Measurements from ENCODE around the gene RGCC.
"Not testable (repeated sequence)": the region's sequence is repeated elsewhere in the genome, so short reads cannot be mapped to it uniquely, and the experiment has no call there.

The RGCC gene, protein sequence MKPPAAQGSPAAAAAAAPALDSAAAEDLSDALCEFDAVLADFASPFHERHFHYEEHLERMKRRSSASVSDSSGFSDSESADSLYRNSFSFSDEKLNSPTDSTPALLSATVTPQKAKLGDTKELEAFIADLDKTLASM

DNA sequence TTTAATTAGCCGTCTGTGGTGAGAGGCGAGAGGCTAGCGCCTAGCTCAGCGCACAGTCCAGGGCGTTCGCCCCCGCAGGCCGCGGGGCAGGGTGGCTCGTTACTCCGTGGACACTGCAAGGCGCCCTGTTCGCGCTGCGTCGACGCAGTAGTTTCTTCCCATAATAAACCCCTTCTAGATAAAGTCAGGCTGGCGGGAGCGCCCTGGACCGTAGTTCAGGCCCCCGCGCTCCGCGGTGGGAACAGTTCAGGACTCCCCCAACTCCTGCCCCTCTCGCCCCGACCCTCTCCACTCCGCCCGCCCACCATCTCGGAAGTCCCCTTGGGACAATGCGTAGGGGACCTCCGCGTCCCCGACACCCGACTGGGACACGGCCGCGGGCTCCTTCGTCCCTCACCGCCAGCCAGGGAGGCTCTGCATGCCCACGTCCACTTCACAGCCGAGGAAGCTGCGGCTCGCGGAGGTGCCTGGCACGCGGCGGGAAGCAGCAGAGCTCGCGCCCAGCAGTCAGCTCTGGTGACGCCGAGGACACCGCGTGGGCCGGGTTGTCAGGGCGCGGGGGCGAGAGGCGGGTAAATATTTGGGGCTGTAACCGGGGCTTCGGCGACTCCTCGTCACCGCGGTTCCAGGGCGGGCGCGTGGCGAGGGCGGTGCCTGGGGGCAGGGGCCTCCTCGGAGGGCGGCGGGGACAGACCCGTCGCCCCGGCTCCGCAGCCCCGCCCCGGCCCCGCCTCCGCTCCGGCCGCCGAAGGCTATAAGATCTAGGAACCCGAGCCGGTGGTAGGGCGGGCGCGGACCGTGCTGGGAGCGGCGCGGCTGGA, at the start of gene RGCC:
Gene RGCC (plus strand): TSS at position 783 of the 821 bp plus-strand sequence. CDS start 158 bp downstream, outside the sequence.
- peak; percentile 95 to 96 for DNase-seq

DNA sequence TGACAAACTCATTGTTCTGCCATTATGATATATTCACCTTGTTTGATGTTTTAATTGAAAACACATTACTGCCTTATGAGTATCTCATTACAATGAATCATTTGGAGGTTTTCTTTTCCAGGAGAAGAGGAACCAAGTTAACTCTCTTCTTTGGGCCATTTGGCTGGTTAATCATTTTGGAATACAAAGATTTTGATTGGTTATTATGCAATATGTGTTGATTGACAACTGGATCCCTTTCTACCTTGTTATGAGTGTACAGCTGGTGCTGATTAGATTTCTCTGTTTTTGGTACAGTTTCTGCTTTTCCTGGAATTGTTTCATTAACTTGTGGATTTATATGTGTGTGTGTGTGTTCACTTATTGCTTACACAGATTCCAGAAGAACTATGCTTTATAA, 49.2 kb upstream of the RGCC start:
- no peak for DNase-seq

DNA sequence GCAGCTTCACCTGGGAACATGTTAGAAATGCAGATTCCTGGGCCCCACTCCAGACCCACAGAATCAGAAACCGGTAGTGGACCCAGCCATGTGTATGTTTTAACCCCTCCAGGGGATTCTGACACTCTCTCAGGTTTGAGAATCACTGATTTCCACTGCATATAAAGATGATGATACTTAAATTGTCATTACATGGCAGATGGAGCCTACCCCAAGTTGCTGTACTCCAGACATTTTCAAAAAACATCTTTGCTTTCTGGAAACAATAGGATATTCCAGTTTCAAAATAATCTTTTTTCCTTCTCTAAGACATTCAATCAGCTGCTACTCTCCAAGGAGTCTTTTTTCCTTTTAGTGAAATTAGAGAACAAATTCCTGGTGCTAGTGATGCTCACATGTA, 48.6 kb upstream of the RGCC start:
- DNase-seq, result no peak

DNA sequence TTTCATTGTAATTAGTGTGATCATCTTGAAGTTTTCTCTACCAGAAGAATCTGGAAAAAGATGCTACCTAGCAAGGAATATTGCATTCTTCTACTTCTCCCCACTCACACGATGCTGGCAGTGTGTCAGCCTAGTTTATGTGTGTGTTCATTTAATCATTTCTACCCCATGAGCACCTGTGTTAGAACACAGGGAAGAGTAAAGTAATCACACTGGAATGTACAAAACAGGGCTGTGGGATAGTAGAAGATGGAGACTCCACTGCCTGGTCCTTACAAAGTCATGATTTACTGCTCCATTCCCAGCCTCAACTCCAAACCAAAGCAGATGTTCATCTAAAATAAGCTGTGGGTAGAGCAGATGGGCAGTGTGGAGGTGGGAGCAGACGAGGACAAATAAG, 47.7 kb upstream of the RGCC start:
- no peak for DNase-seq

DNA sequence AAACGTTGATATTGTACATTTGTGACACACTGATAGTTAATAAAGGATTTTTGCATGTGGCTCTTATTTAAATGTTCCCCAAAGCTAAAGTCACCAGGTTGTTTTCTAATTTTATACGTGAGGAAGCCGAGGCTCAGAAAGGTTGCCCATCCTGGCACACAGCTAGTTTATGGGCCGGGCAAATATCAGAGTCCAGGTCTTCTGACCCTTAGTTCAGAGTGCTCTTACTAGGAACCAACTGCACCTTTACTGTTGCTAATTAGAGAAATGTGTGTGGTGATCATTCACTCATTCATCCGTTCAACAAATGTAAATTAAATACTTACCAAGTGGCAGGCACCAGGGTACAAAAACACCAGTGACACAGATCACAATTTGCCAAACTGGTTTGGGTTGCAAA, 46.3 kb upstream of the RGCC start:
- DNase-seq, result no peak

DNA sequence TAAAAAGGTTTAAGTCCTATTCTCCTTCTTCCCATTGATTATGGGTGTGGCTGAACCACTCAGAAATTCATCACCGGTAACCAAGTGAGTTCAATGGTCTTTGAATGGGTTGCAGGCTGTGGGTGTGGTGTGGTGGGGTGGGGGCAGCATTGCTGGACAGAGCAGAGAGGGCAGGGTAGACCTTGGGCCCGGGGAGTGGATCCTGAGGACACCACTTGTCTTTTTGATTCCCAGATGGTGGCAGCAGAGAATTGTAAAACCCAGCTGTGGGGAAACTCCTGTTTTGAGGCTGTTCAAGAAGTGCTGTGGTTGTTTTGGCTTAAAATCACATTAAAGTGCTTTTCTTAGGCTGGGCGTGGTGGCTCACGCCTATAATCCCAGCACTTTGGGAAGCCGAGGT, 45.8 kb upstream of the RGCC start:
- peak; percentile 11 to 32 for DNase-seq

DNA sequence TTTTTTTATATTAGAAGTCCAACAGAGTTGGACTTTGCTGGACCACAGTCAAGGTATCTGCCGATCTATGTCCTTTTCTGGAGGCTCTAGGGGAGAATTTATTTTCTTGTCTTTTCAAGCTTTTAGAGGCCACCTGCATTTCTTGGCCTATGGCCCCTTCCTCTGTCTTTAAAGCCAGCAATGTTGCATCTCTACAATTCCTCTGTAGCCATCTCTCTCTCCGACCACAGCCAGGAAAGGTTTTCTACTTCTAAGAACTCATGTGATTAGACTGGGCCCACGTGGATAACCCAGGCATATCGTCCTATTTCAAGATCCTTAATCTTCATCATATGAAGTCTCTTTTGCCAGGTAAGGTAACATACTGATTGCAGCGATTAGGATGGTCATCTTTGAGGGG, 43.5 kb upstream of the RGCC start:
- no peak for DNase-seq

DNA sequence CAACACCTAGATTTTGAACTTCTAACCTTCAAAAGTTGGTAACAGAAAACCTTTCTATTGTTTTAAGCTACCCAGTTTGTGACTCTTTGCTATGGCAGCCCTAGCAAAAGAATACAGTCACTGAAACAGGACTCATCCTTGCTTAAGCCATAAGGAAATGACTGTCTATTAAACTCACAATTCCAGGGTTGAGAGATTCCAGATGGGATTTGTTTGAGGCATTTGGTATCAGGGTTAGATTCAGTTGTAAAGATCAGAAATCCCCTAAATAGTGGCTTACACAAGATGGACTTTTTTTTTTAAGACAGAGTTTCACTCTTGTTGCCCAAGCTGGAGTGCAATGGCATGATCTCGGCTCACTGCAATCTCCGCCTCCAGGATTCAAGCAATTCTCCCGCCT, 41.1 kb upstream of the RGCC start:
- no peak for DNase-seq

DNA sequence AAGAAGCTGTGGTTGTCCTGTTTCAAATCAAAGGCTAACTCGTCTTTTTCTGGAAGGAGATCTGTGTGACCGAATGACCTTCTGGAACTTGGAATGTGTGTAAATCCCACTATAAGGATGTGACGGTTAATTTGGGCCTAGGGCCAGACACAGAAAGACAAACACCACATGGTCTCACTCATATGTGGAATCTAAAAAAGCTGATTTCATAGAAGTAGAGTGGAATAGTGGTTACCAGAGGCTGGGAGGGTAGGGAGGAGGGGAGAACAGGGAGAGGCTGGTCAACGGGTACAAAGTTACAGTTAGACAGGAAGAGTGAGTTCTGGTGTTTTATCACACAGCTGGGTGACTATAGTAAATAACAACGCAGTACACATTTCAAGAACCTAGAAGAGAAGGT, 39.3 kb upstream of the RGCC start:
- DNase-seq, result no peak

DNA sequence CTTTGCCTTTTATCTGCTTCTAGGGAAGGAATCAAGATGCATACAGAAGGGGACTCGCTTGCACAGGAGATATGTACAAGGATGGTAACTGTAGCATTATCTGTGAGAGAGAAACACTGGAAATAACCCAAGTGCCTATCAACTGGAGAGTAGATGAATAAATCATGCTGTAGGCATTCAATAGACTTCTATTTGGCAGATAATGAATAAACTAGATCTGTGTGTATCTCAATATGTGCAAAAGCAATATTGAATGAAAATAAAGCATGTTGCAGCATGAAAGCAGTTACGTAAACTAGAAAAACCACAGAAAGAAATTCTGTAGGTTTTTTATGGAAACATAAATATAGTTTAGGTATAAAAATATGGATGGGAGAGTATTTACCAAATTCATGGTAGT, 38.6 kb upstream of the RGCC start:
- no peak for DNase-seq

DNA sequence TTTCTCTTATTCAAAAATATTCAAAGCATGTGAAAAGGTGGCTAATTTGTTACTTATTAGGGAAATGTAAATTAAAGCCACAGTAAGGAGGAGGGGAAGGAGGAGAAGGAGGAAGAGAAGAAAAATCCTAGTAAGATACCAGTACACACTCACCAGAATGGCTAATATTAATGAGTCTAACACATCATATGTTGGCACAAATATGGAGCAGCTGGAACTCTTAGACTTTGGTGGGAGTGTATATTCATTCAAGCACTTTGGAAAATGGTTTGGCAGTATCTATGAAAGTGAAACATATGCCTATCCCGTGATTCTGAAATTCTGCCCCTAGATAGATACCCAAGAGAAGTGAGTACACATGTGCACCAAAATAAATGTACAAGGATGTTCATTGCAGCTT, 38.1 kb upstream of the RGCC start:
- no peak for DNase-seq

DNA sequence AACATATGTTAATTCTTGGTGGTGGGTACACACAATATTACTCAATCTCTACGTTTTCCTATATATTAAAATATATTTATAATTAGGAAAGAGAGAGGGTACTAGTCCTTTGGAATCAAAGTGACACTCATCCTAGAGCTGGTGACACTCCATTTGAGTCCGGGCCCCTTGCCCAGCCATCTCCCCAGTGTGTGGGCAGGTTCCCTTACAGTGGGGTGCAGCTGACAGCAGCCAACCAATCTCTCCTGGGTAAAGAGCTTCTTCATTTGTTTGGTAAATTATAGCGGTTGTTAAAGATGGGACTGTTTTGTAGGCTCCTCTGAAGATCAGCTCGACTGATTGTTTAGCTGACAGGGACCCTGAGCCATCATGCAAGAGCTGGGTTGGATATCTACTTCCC, 37.2 kb upstream of the RGCC start:
- DNase-seq, result no peak

DNA sequence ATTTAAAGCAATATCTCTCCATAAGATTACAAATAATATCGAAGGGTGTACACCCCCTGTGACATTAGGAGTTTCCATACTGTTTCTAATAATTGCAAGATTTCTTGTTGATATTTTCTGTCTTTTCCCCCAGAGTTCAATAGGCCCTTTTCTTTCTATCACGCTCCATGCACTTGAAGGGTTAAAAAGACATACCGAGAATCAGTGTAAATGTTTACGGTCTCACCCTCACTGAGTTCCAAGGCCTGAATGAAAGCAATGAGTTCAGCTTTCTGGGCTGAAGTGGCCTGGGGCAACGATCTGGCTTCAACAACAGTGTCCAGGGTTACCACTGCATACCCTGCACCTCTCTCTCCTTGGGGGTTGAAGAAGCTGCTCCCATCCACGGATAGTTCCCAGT, 36.0 kb upstream of the RGCC start:
- not testable (repeated sequence) for DNase-seq

DNA sequence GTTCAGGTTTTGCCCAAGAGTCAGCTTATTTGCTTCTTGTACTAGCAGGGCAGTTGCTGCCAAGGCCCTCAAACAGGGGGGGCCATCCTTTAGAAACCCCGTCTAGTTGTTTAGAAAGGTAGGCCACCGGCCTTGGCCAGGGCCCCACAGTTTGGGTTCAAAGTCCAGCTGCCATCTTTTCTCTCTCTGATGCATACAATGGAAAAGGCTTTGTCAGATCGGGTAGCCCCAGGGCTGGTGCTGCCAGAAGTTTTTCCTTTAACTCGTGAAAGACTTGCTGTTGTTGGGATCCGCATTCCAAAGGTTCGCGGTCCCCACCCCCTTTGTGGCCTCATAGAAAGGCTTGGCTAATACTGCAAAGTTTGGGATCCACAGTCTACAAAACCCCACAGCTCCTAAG, 35.4 kb upstream of the RGCC start:
- DNase-seq, result not testable (repeated sequence)

DNA sequence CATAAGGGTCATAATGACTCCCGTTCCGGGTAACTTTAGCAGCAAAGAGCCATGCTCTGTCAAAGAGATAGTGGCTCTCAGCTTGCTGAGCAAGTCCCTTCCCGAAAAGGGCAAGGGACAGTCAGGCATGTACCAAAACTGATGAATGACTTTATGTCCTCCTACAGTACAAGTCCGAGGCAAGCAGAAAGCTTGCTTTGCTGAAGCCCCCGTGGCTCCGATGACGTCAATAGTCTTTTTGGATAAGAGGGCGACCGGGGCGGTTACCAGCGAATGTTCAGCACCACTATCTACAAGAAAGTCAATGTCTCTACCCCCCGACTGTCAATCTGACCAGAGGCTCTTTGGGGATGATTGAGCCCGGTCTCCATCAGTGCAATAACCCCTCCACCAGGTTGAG, 34.1 kb upstream of the RGCC start:
- DNase-seq, result not testable (repeated sequence)

DNA sequence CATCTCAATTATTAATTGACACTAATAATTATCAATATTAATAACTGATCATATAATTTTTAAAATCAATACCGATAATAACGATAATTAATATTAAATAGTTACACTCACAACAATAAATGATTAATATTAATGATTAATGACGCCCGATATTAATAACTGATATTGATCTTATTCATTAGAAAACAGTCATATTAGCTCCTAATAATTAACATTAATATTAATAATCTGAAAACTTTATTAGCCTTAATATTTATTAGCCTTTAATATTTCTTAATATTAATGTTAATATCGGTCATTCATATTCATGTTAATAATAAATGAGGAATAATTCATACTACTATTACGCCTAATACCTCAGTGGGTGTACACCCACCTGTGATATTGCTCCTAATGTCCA, 32.7 kb upstream of the RGCC start:
- not testable (repeated sequence) for DNase-seq

DNA sequence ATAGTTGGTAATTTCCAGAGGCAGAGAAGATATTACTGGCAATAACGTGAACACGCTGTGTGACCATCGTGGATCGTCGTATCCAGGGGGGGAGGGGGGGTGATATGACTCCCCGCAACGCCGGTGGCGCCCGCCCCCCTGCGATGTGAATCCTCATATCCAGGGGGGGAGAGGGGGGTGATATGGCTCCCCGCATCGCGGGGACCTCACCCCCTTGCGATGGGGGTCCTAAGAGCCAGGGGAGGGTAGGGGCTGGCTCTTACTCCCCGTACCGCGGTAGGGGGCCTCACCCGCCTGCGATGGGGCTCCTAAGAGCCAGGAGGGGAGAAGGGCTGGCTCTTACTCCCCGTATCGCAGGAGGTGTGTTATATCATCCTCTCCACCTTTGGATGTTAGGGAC, 31.3 kb upstream of the RGCC start:
- no peak for DNase-seq

DNA sequence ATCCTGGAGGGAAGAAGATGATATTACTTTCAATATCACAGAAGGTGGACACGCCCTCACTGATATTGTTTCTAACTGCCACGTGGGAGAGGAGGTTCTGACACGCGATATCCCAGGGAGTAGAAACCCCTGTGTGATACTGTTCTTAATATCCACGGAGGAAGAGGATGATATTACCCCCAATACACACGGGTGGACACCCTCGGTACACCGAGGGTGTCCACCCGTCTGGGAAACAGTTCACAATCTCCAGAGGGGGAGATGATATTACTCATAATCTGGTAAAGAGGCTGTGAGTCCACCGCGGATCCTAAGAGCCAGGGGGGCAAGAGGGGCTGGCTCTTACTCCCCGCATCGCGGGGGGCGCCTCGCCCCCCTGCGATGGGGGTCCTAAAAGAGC, 29.7 kb upstream of the RGCC start:
- DNase-seq, result no peak

DNA sequence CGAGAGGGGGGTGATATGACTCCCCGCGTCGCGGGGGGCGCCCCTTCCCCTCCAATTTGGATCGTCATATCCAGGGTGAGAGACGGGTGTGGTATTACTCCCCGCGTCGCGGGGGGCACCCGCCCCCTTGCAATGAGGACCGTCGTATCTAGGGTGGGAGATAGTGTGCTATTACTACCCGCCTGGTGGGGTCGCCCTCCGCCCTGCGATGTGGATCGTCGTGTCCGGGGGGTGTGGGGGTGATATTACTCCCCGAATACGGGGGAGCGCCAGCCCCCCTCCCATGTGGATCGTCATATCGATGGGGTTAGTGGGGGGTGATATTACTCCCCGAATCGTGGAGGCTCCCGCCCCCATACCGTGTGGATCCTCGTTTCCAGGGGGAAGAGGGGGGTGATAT, 29.2 kb upstream of the RGCC start:
- DNase-seq, result peak; percentile 27 to 32

DNA sequence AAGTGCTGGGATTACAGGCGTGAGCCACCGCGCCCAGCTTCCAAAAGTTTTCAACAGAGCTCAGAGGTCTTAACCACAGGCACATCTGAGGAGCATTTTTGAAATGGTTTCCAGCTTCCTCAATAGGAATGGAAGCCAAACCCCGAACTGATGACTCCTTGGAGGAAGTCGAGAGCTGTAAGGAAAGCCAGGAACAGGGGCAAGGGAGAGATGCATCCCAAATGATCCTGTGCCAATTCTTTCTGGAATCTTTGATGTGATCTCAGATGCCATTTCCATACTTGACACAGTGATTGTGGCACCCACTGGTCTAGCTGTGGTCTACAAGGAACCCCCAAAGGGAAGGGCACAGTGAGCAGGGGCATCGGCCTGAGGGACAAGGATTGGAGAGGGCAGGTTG, 23.3 kb upstream of the RGCC start:
- not testable (repeated sequence) for DNase-seq

DNA sequence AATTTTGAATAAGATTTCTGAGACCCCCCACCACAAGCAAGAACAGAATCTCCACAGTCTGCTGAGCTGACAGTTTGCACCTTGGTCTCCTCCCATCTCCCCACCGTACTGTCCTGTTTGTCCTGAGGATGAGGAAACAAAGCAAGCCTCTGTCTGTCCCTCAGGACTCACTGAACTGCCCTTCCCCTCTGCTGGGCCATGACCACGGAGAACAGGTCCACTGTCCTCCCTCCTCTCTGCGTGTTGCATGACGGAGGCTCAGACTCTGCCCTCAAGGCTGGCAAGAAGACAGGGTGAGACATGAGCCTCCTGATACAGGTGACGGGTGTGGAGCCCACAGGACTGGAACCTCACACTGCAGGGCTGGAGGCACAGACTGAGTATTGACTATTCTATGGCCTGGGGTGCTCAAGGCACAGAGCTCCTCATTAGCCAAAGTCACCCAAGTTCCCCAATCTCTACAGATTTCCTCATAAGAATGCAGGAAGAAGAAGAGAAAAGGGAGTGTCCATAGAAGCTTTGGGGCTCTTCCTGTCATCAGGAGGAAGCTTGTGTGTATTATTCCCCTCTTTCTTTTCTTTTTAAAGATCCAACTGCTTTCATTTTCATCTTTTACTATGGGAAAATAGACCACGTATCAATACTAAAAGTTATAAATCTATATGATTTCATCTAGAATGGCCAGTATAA, 22.4 kb upstream of the RGCC start:
- no peak for DNase-seq

DNA sequence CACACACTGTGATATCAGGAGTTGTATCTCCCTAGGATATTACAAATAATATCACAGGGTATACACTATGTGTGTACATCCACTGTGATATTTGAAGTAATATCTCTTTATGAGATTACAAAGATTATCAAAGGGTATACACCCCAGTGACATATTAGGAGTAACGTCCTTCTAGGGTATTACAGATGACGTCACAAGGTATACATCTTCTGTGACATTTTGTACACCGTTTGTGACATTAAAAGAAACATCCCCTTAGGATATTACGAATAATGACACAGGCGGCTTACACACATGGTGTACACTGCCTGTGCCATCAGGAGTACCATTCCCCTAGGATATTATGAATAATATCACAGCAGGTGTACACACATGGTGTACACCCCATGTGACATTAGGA, 13.4 kb upstream of the RGCC start:
- DNase-seq, result no peak

DNA sequence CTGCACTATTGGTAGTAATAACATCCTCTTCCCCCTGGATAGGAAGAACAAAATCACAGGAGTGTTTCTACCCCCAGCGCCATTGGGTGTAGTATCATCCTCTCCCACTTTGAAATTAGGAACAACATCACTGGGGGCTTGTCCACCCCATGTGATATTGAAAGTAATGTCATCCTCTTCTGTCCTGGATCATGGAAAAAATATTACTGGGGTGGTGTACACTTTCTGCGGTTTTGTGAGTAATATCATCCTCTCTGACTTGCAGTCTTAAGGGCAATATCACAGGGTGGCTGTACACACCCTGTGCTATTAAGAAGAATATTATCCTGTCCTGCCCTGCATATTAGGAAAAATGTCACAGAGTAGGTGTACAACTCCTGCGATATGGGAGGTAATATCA, 4.9 kb upstream of the RGCC start:
- no peak for DNase-seq

DNA sequence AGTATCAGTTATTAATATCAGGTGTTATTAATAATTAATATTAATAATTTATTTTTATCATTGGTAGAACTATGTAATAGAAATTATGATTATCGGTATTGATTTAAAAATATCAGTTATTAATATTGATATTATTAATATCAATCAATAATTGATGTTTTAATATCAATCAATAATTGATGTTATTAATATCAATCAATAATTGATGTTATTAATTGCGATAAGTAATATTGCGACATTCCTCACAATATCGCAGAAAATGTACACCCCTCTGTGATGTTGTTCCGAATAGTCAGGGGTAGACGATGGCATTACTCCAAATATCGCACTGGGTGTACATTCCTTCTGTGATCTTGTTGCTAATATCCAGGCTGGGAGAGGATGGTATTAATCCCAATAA, 3.7 kb upstream of the RGCC start:
- DNase-seq, result no peak
